Neural progenitor cell (in vitro differentiated cells): ENCODE data around the gene MCUB. TPM values are rescaled to one million over a fixed set of nuclear protein-coding genes. Genes with fewer than 3 reads are reported as not detected.
A peak's percentile ranks its signal among the peaks of the same experiment; 100 is the strongest.

ENCODE experiments used
- DNase-seq: peaks from one replicate; pipeline ENCODE4 v3.0.0-alpha.2; 2016; ENCODE audit warnings: low spot score
- H2AFZ ChIP-seq: fragments of 200-600 bp; sonication (generic); replicated peaks from 2 replicates; pipeline ENCODE4 v1.6.1; 2016; ENCODE audit warnings: antibody characterized with exemption
- H3F3A ChIP-seq: fragments of 200-600 bp; sonication (generic); 2 replicates; pipeline ENCODE4 v1.6.1; 2016; ENCODE audit warnings: antibody characterized with exemption, low read depth
- H3K27ac ChIP-seq: fragments of 200-600 bp; sonication (generic); 2 replicates; pipeline ENCODE4 v1.5.1; 2016; ENCODE audit warnings: mild to moderate bottlenecking
- H3K27me3 ChIP-seq: fragments of 200-600 bp; sonication (generic); 2 replicates; pipeline ENCODE4 v1.6.1; 2016; ENCODE audit warnings: mild to moderate bottlenecking, moderate library complexity
- H3K36me3 ChIP-seq: fragments of 200-600 bp; sonication (generic); 2 replicates; pipeline ENCODE4 v1.5.1; 2016
- H3K4me1 ChIP-seq: fragments of 200-600 bp; sonication (generic); 2 replicates; pipeline ENCODE4 v1.6.1; 2016; ENCODE audit warnings: mixed run types
- H3K4me2 ChIP-seq: fragments of 200-600 bp; sonication (generic); 2 replicates; pipeline ENCODE4 v1.6.1; 2016
- H3K4me3 ChIP-seq: fragments of 200-600 bp; sonication (generic); 2 replicates; pipeline ENCODE4 v1.5.1; 2016
- H3K79me2 ChIP-seq: fragments of 200-600 bp; sonication (generic); 2 replicates; pipeline ENCODE4 v1.6.1; 2016; ENCODE audit warnings: low read depth
- H3K9ac ChIP-seq: fragments of 200-600 bp; sonication (generic); 2 replicates; pipeline ENCODE4 v1.6.1; 2016
- H3K9me3 ChIP-seq: fragments of 200-600 bp; sonication (generic); 2 replicates; pipeline ENCODE4 v1.5.1; 2016; ENCODE audit warnings: low read depth
- H4K20me1 ChIP-seq: fragments of 200-600 bp; sonication (generic); 2 replicates; pipeline ENCODE4 v1.6.1; 2016; ENCODE audit warnings: low read depth
- H3K27ac Mint-ChIP-seq: 3 replicates; pipeline ENCODE4 v1.8.0; 2021; ENCODE audit warnings: mixed read lengths
- H3K27me3 Mint-ChIP-seq: 2 replicates; pipeline ENCODE4 v1.8.0; 2022; ENCODE audit warnings: low read depth, mild to moderate bottlenecking, inconsistent platforms, moderate library complexity, mixed read lengths; ENCODE audit not compliant: insufficient read depth
- H3K36me3 Mint-ChIP-seq: 3 replicates; pipeline ENCODE4 v1.8.0; 2021; ENCODE audit warnings: mixed read lengths
- H3K4me1 Mint-ChIP-seq: 3 replicates; pipeline ENCODE4 v1.8.0; 2021; ENCODE audit warnings: mixed read lengths
- H3K4me3 Mint-ChIP-seq: 3 replicates; pipeline ENCODE4 v1.8.0; 2021; ENCODE audit warnings: mild to moderate bottlenecking, moderate library complexity, mixed read lengths
- H3K9me3 Mint-ChIP-seq: 3 replicates; pipeline ENCODE4 v1.8.0; 2020; ENCODE audit warnings: mixed read lengths
- CTCF ChIP-seq: fragments of 200-600 bp; sonication (generic); IDR thresholded peaks from 2 replicates; pipeline ENCODE4 v1.5.1; 2017; ENCODE audit warnings: antibody characterized with exemption, mild to moderate bottlenecking
- EZH2 ChIP-seq: fragments of 200-600 bp; sonication (generic); IDR thresholded peaks from 2 replicates; pipeline ENCODE4 v1.6.1; 2017; ENCODE audit warnings: antibody characterized with exemption, mild to moderate bottlenecking, moderate library complexity
- EZH2phosphoT487 ChIP-seq: fragments of 200-600 bp; sonication (generic); IDR thresholded peaks from 2 replicates; pipeline ENCODE4 v1.6.1; 2017; ENCODE audit warnings: antibody characterized with exemption
- total RNA-seq: library from RNA; depleted of rRNA; stranded (reverse); fragments of >200 nt; gene quantifications from 2 replicates; pipeline ENCODE4 v1.2.3, GENCODE V29; 2015; ENCODE audit warnings: low replicate concordance

Gene MCUB
- total RNA-seq, 1 donor from 2014 or later = 30.5 TPM

GRCh38 chr4:109728385-109728784 lies 168.3 kb downstream of the MCUB start:
- Histone ChIP-seq H3K4me1 (peaks cover 7% of the 10 kb centered on the region), H3K36me3 (no peaks in the 10 kb centered on the region), H3K9ac (no peak overlapping the region), H3K9me3 (no peaks in the 10 kb centered on the region), H3K4me3 (peak overlapping the region; percentile 61), H3K27ac (no peak overlapping the region), H3K4me2 (peak overlapping the region; percentile 97), H2AFZ (no peak overlapping the region), H3F3A (peaks cover 10% of the 10 kb centered on the region), H3K27me3 (peaks cover 10% of the 10 kb centered on the region), H3K79me2 (peaks cover 42% of the 10 kb centered on the region), H4K20me1 (no peaks in the 10 kb centered on the region)
- TF ChIP-seq EZH2phosphoT487 = no peak
- no peak for TF ChIP-seq EZH2
- TF ChIP-seq CTCF = no peak
- no peak overlapping the region for H3K27ac Mint-ChIP-seq
- H3K4me1 Mint-ChIP-seq = peaks cover 11% of the 10 kb centered on the region
- H3K27me3 Mint-ChIP-seq = no peaks in the 10 kb centered on the region
- peak overlapping the region; percentile 92 for H3K4me3 Mint-ChIP-seq
- DNase-seq = no peak
- no peaks in the 10 kb centered on the region for H3K36me3 Mint-ChIP-seq
- H3K9me3 Mint-ChIP-seq = no peaks in the 10 kb centered on the region

- peak overlapping the region; percentile 61 for H3K4me3 ChIP-seq
- H3K27me3 ChIP-seq = peaks cover 10% of the 10 kb centered on the region
- H3K9me3 Mint-ChIP-seq = no peaks in the 10 kb centered on the region
- H3K9me3 ChIP-seq = no peaks in the 10 kb centered on the region
- no peaks in the 10 kb centered on the region for H3K36me3 Mint-ChIP-seq
- H4K20me1 ChIP-seq = no peaks in the 10 kb centered on the region
- H3F3A ChIP-seq = peaks cover 10% of the 10 kb centered on the region
- no peak overlapping the region for H3K27ac ChIP-seq
- peaks cover 41% of the 10 kb centered on the region for H3K79me2 ChIP-seq
- peak overlapping the region; percentile 97 for H3K4me2 ChIP-seq
- peak; percentile 11 for DNase-seq
- H3K27ac Mint-ChIP-seq = no peak overlapping the region
- H3K4me1 ChIP-seq = peaks cover 7% of the 10 kb centered on the region
- H3K4me3 Mint-ChIP-seq = peak overlapping the region; percentile 92
- no peak overlapping the region for H3K9ac ChIP-seq
- peaks cover 11% of the 10 kb centered on the region for H3K4me1 Mint-ChIP-seq
- H3K27me3 Mint-ChIP-seq = peaks cover 1% of the 10 kb centered on the region
- H3K36me3 ChIP-seq = no peaks in the 10 kb centered on the region
- TF ChIP-seq EZH2 (no peak), EZH2phosphoT487 (peak; percentile 33)
- peak overlapping the region; percentile 98 for H2AFZ ChIP-seq
Observed at GRCh38 chr4:109729117-109729717, 169.2 kb downstream of the MCUB start.

GRCh38 chr4:109729718-109730618 lies 169.9 kb downstream of the MCUB start, which contains the start of gene PLA2G12A:
Gene PLA2G12A (minus strand): TSS chr4:109730070. CDS start chr4:109729809, 261 bp downstream.
- no peaks in the 10 kb centered on the region for H3K9me3 Mint-ChIP-seq
- H3K27me3 Mint-ChIP-seq = peaks cover 3% of the 10 kb centered on the region
- Histone ChIP-seq H4K20me1 (no peaks in the 10 kb centered on the region), H3K9ac (no peak within 1 kb of the TSS), H3K79me2 (peaks cover 35% of the 10 kb centered on the region), H3K4me1 (peaks cover 7% of the 10 kb centered on the region), H3K27me3 (peaks cover 10% of the 10 kb centered on the region), H3K4me2 (peak within 1 kb of the TSS; percentile 97), H3K27ac (no peak within 1 kb of the TSS), H3K9me3 (no peaks in the 10 kb centered on the region), H2AFZ (peak within 1 kb of the TSS; percentile 98), H3F3A (peaks cover 10% of the 10 kb centered on the region), H3K4me3 (peak within 1 kb of the TSS; percentile 61), H3K36me3 (no peaks in the 10 kb centered on the region)
- H3K36me3 Mint-ChIP-seq = no peaks in the 10 kb centered on the region
- peak; percentile 88 for DNase-seq
- H3K4me1 Mint-ChIP-seq = peaks cover 11% of the 10 kb centered on the region
- peak within 1 kb of the TSS; percentile 92 for H3K4me3 Mint-ChIP-seq
- TF ChIP-seq EZH2phosphoT487 = no peak
- TF ChIP-seq EZH2 = peak; percentile 8
- no peak within 1 kb of the TSS for H3K27ac Mint-ChIP-seq

GRCh38 chr4:109730619-109731545 lies 170.8 kb downstream of the MCUB start:
- TF ChIP-seq EZH2phosphoT487 (no peak), CTCF (no peak), EZH2 (no peak)
- H3K4me3 Mint-ChIP-seq = peak overlapping the region; percentile 89
- Histone ChIP-seq H3K4me2 (peak overlapping the region; percentile 97), H2AFZ (peak overlapping the region; percentile 86), H4K20me1 (no peaks in the 10 kb centered on the region), H3K4me1 (peaks cover 7% of the 10 kb centered on the region), H3F3A (peaks cover 10% of the 10 kb centered on the region), H3K36me3 (no peaks in the 10 kb centered on the region), H3K4me3 (peak overlapping the region; percentile 61), H3K79me2 (peaks cover 28% of the 10 kb centered on the region), H3K27me3 (peaks cover 10% of the 10 kb centered on the region), H3K27ac (no peak overlapping the region), H3K9me3 (no peaks in the 10 kb centered on the region), H3K9ac (no peak overlapping the region)
- H3K36me3 Mint-ChIP-seq = no peaks in the 10 kb centered on the region
- H3K9me3 Mint-ChIP-seq = no peaks in the 10 kb centered on the region
- peaks cover 3% of the 10 kb centered on the region for H3K27me3 Mint-ChIP-seq
- H3K4me1 Mint-ChIP-seq = peaks cover 11% of the 10 kb centered on the region
- no peak overlapping the region for H3K27ac Mint-ChIP-seq
- no peak for DNase-seq
